HG02588 (cell line): ENCODE results near the gene BACE1-AS.

Experiments used
- ATAC-seq: cut with Tn5 transposase; IDR thresholded peaks from one replicate; pipeline ENCODE4 v1.9.1; 2021; ENCODE audit warnings: mild to moderate bottlenecking, moderate library complexity; ENCODE audit not compliant: unreplicated experiment

The BACE1-AS gene

DNA sequence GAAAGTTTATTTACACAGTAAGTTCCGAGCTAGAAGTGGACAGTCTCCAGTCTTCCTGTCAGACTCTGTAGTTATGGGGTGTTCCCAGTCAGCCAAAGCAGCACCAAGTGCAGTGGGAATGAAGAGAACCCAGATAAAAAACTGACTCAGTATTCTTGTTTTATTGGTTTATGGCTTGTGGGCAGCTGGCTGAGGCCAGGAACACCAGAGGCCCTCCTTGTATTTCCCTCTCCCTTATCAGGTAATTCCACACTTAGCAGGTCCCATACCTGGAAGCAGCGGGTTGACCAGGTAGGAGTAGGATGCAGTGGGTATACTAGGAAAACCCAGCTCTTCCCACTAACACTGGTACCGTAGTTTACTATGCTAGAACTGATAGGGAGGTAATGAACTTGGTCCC, 3.5 kb upstream of the BACE1-AS start:
- no peak for ATAC-seq

DNA sequence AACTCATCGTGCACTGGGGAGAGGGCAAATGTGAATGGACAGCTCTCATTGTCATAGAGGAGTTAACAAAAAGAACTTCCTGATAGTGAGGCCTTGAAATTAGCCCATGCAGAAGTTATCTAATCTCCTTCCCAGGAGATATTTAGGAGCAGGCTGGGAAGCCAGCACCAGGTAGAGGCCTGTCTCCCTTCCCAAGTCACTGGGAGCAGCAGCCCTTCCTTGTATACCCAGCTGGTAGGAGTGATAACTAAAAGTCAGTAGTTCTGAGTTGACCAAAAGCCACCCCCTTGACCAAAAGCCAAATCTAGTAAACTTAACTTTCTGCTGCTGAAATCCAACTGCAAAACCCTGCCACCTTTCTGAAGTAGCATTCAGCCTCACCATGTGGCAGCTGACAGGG, 1.4 kb upstream of the BACE1-AS start:
- no peak for ATAC-seq

DNA sequence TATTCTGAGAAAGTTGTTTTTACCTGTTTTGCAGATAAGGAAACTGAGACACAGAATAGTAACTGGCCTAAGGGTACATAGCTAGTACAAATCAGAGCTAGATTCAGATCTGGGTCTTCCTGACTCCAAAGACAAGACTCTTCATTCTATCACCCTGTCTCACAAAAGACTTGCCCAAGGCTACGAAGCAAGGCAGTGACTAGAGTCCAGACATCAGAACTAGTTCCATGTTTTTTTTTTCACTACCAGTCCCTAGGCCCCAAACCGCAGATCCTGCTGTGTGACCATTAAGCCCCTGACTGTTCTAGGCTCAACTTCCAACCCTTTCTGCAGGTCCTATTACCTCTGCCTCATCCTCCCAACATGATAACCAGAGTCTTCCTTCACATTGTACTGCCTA, 1.5 kb downstream of the BACE1-AS start:
- no peak for ATAC-seq

DNA sequence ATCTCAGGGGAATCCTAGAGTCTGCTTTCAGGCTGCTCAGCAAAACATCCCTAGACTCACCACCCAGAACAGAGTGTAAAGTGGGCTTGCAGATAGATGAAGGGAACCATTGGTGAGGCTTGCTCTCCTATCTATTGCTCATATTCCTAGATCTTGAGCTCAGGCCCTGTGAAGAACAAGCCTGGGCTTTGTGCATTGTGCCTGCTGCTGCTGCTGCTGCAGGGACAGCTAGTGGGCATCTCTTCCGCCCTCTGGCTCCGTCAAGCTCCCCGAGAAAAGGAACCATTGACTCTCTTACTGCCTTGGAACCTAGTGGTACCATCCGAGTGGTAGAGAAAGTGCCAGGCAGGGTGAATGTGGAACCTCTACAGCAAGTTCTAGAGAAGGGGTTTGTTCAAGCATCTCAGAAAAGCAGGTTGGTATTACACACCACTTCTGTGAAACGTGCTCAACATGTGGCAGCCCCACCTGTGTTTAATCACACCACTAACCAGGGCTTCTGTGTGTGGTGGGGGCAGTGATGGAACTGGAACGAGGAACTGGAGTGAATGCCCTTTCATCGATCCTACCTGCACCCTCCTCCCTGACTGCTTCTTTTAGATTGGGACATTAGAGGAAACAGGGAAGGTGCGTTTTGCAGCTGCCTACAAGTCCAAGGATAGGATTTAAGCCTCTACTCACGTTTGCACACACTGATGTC, 4.4 kb downstream of the BACE1-AS start:
- no peak for ATAC-seq

DNA sequence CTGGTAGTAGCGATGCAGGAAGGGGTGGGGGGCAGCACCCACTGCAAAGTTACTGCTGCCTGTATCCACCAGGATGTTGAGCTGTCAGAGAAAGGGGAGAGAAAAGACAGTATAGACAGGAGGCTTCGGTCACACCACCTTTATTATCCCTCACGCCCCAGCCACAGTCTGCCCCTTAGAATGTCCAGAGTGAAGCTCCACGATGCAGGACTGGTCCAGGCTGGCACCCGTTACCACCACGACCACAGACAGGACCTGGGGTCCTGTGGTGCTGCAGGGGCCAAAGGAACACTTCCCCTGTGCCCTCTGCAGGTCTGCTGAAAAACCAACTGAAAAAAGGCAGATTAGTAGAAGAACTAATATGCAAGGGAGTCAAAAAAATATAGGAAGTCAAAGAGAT, 5.7 kb downstream of the BACE1-AS start:
- ATAC-seq: no peak

DNA sequence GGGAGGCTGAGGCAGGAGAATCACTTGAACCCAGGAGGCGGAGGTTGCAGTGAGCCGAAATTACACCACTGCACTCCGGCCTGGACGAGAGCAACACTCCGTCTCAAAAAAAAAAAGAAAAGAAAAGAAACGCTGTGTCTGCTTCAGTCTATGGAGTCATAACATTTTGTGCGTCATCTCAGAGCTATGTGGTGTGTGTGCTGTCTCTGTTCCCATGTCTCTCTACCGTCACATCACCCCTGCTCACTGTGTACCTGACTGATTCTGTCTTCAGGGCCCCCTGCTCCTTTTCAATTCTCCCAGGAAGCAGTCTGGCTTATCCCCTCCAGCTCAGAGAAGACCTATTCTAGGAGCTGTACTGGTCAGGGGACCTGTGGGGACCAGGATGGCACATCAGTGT, 7.0 kb downstream of the BACE1-AS start:
- ATAC-seq: no peak

DNA sequence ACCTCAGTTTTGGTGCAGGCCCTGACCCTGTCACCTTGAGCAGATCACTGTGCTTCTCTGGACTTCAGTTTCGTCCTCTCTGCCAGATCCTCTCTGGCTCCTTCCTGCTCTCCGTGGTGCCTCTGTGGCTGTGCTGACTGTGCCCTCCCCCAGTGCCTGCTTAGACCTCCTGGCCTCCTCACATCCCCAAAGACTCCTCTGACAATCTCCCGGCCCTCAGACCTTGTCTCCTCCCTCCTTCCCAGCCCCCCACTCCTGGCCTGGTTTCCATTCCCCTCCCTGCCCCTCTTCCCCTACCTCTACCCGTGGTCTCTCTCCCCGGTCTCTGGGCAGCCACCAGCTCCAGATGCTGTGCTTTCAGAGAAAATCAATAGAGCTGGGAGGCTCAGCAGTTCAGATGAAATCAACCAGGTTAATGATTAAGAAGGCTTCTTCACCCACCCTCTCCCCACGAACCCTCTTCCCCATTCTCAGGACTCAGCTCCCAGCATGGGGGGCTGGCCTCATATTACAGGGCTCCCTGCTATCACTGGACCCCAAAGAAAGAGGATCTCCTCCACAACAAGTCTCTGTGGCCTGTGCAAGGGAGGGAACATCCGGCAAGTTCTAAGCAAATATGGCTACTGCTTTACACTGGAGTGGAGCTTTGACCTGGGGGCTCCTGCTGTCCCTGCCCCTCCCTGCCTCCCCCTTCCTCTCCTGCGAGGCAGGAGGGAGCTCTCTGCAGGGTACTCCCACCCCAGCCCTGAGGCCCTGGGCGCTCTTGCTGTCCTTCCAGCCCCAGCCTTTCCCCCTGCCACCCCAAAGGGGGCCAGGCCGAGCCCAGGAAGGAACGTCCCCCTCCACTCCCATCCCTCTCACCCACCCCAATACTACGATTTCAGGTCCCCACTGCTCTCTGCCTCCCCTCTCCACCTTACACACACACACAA, 8.5 kb downstream of the BACE1-AS start:
- no peak for ATAC-seq

DNA sequence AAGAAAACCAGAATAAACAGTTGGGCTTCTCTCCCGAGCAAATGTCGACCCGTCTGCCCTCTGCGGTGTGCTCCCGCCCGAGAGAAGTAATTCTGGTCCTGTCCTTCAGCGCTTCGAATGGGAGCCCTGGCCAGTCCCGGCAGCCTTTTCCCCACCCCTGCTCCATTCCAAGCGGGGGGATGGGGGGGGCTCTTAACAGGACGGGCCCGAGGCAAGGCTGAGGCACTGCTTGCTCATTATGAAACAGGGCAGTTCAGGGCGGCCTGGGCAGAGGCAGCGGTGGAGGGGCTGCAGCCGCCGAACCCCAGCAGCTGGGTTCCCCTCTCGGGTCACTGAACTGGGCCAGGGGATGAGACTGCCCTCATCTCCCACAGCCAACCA, 9.1 kb downstream of the BACE1-AS start:
- no peak for ATAC-seq

DNA sequence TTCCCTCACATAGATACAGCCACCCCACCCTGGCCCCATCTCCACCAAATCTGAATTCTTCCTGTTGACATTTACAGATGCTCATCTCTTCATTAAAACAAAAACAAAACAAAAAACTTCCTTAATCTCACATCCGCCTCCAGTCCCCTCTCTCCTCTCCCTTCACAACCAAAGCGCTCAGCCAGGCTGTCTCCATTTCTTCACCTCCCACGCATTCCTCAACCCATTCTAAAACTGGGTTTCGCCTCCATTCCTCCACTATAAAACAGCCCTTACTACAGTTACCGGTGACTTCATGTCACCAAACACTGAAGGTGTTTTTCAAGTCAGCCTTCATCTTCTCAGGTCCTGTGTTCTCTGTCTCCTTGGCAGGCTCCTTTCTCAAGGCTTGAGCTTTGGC, 9.6 kb downstream of the BACE1-AS start:
- ATAC-seq: no peak

DNA sequence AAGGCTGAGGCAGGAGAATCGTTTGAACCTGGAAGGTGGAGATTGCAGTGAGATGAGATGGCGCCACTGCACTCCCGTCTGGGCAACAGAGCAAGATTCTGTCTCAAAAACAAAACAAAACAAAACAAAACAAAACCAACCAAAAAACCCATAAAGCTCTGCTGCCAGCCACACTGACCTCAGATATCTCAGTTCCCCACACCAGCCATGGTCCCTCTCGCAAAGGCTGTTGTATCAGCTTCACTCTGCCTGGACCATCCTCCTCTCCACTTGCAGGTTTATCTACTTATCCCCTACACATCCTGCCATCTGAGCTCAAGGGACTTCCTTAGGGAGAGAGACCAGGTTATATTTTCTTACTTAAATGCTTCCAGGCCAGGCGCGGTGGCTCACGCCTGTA, 11.1 kb downstream of the BACE1-AS start:
- ATAC-seq: no peak

DNA sequence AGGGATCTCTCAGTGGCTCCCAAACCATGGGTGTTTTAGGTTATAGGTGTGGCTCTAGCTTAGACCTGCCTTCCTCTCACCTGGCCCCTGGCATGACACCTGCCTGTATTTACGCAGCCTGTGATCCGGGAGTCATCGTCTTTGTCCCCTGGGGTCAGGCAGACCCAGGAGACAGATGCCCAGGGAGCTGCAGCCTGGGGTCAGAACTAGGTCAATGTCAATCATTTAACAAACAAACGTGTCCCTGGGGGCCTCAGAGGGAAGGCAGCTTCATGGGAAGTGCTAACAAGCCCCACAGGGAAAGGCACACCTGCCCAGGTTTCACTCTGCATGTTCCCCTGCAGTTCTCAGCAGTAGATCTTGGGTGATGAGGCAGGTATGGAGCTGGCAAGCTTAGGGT, 12.0 kb downstream of the BACE1-AS start:
- no peak for ATAC-seq

DNA sequence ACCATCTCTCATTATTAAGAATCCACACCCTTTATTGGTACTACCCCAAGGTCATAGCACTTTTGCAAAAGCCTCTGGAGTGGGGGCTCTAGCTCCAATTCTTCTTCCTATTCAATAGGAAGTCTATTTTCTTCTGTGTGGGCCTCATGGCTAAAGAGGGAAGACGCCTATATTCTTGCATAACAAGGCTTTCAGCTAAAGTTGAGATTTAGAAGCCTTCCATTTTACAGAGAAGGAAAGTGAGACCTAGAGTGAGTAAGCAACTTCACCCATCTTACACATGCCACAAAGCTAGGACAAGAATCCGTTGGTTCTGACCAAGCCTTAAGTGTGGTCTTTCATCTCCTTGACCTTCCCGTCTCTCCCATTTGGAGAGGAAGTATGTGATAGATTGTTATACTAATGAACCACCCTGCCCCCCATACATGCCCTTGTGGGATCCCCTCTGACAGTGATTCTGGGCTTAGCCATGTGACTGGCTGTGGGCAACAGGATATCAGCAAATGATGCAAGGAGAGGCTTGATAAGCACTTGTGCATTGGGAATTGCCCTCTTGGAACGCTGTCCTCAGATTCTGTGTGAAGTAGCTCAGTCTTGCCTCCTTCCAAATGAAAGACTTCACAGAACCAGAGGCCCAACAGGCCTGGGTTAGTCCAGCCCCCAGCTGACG, 12.6 kb downstream of the BACE1-AS start:
- ATAC-seq: no peak

DNA sequence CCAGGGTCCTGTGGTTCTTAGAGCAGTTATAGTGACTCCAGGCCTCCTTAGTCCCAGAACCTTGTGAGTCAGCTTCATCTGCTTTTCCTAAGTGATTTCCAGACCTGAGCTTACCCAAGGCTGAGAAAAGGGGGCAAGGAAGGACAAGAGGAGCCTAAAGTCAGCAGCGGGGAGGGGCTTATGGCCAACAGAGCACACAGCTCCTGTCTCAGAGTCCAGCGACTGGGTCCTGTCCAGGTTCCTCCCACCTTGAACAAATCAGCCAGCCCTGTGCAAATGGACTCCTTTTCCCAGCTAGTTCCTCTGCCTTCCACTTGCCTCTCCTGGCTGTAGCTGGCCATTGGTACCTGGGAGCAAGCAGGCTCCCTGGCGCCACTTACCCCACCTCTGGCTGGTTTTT, 14.0 kb downstream of the BACE1-AS start:
- no peak for ATAC-seq

DNA sequence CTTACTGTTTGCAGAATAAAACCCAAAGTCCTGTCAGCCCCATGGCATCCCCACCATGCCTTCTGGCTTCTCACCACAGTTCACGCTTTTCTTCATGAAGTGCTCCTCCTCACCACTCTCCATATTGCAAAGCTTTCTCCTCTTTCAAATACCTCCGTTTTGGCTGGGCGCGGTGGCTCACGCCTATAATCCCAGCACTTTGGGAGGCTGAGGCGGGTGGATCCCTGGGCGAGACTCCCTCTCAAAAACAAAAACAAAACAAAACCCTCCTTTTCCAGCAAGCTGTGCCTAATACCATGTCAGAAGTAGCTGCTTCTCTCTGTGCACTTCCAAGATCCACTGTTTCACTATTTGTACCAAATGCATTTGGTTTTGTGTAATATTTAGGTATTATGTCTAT, 18.2 kb downstream of the BACE1-AS start:
- ATAC-seq: no peak

DNA sequence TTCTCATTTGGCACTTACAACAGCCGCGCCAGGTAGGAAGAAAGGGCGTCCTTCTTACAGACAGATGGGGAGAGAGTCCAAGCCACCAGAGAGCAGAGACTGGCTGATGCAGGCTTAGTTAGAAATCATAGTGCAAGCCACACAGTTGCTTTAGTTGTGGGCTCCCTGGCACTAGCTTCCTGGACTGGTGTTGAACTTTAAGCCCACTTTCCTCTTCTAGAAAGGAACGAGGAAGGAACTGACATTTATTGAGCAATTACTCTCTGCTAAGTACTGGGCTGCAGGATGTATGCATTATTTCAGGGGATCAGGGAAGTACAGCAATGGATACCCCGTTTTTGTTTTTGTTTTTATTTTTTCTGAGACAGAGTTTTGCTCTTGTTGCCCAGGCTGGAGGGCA, 21.9 kb downstream of the BACE1-AS start:
- no peak for ATAC-seq

DNA sequence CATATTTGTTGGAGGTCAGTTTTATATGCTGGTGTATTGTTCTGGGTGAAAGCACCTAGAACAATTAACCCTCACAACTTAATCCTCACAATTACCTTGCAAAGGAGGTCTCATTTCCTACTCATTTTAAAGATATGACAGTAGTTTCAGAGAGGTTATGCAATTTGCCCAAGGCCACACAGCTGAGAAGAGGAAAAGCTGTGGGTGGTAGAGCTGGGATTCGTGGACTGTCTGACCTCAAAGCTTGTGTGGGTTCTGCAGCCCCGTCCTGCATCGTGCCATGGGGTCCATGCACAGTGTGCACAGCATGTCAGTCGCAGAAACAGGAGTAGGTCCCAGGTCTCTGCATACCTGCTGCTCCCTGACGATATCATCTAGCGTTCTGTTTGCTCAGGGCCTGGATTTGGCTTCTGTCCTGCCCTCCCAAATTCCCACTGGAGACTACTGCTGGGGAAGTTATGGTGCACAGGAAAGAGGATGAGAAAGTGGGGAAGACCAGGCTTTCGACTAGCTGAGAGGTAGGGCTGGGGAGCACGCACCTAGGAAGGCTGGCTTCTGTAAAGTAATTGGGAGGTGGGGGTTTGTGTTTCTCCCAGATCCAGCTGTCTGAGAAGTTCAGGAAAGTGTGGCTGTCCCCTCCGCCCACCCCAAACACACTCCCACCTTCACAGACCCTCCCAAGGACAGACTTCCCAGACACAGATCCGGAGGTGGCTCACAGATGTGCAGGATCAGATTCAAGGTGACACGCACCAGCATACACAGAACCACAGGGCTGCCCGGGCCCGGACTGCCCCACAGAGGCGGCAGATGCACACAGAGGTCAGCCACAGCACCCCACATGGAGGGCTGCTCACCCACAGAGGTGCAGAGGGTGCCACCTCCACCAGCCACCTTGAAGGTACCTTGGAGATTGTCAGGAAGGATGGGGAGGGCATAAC, 23.0 kb downstream of the BACE1-AS start:
- no peak for ATAC-seq

DNA sequence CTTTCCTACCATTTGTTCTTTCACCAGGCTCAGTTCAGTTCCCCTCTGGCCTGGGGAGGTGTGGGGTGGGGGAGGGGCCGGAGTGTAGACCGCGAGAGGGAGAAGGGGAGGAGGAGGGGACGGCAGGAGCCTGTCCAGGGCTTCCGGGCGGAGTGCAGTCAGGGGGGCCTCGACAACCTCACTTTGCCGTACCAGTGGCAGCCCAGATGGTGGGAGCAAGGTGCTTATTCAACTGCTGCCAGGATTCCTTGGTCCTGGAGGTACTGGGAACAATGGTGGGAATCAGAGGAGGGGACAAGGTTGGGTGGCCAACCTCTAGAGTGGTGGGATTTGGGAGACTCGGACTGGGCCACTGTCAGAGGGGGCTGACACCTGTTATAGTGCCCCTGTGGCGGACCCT, 23.7 kb downstream of the BACE1-AS start:
- no peak for ATAC-seq

DNA sequence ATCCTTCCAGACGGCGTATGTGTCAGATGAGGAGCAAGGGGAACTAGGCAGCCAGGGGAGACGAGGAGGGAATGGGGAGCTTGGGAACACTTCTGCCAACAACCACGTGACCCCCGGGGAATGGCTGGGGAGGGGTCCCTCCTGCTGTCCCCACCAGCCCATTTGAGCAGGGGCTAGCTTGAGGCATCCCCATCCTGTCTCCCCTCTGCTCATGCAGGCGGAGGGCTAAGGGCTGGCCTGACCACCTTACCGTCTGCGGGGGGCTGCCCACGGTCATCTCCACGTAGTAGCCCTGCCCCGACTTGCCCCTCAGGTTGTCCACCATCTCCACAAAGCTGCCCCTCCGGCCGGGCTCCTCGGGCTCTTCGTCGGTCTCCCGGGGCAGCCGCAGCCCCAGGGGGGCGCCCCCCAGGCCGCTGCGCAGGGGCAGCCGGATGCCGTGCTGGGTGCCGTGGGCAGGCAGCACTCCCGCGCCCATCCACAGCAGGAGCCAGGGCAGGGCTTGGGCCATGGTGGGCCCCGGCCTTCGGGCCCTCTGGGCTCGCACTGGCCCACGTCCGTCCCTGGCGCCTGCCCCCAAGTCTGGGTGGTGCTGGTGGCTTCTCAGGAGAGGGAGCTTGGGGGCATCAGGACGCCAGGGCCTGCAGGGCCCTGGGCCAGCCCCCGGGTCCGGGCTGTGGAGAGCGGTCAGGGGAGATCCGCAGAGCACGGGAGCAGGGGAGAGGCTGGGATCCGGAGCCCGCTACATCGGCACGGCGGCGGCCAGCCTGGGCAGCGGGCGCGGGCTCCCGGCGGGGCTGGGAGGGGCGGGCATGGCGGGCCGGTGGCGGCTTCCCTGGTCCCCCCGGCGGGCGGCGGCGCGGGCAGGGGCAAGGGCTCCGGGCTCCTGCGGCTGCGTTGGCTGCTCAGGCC, 24.4 kb downstream of the BACE1-AS start:
- no peak for ATAC-seq

DNA sequence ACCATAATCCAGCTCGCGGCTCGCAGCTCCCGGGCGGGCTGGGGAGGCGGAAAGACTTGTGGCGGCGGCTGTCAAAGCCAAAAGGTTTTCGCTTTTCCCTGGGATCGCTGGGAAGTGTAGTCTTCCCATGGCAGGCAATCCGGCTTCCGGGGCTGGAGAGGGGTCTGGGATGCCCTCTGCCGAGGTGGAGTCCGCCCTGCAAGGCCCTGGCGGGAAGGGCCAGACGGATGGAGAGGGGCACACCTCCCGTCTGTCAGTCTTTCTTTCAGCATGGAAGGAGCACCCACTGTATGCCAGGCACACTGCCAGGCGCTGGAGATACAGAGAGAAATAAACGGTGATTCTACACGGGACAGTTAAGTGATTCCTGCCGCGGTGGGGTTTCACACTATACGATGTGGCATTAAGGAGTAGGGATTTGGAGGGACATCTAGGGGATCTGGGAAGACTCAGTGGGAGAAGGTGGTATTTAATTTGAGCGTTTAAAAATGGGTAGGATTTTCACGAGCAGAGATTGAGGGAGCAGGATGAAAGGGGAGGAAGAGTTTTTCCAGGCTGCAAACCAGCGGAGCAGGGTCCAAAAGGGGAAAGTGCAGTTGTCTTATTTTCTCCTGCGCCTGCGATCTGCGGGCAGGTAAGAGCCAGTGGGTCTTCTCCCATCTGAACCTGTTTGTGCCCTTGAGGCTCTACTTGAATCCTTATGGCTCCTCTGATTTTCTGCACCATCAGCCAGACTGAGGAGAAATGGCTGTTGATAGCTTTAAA, 25.2 kb downstream of the BACE1-AS start, which contains the start of gene BACE1:
Gene BACE1 (minus strand): TSS at position 60 of the 765 bp plus-strand sequence. CDS start 461 bp downstream, outside the sequence.
- ATAC-seq: no peak
